GM23248 (cell line): ENCODE measurements around the gene PAIP2.

Source experiments
- EZH2 ChIP-seq: fragments of 200-600 bp; sonication (generic); IDR thresholded peaks from 2 replicates; pipeline ENCODE4 v1.6.1; 2018; ENCODE audit warnings: antibody characterized with exemption, mild to moderate bottlenecking; ENCODE audit not compliant: insufficient read depth, poor library complexity, severe bottlenecking
- EZH2phosphoT487 ChIP-seq: fragments of 200-600 bp; sonication (generic); IDR thresholded peaks from 2 replicates; pipeline ENCODE4 v1.6.1; 2018; ENCODE audit warnings: antibody characterized with exemption, moderate library complexity, mild to moderate bottlenecking, low read depth; ENCODE audit not compliant: insufficient read depth

DNA sequence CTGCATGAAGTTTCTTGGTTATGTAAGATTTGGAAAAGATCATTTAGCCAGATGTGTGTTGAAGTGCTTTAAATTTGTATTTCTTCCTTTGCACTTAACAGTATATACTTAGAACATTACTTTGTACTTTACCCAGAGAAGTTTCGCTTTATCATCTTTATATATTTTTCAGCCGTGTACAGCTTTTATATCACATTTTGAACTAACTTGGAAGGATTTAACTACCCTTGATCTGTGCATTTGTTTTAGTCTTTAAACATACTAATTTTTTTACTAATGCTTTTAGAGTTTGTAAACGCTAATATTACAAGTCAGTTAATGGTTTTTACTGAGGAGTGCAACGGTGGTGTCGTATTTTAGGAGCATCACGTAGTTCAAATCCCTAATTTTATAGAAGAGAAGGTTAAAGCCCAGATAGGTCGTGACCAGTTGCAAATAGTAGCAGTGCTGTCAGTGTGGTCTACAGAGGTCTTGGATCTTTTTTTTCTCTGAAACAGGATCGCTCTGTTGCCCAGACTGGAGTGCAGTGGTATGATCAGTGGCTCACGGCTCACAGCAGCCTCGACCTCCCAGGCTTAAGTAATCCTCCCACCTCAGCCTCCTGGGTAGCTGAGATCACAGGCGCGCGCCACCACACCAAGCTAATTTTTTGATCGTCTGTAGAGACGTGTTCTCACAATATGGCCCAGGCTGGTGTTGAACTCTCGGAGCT lies 46.2 kb upstream of the PAIP2 start:
- TF ChIP-seq EZH2, result no peak
- TF ChIP-seq EZH2phosphoT487, result no peak
